Fibroblast of the aortic adventitia (primary cell): ENCODE data around the gene C5orf15. TPM values are rescaled to one million over a fixed set of nuclear protein-coding genes. Genes with fewer than 3 reads are reported as not detected.

Experiments
- DNase-seq: peaks from one replicate; pipeline ENCODE4 v3.0.0-alpha.2; 2010; ENCODE audit warnings: low read depth
- H3K4me3 ChIP-seq: 2 replicates; pipeline ENCODE4 v1.5.1; 2011; ENCODE audit warnings: low read depth, mild to moderate bottlenecking, control low read depth, low read length, moderate library complexity
- total RNA-seq: library from RNA; depleted of rRNA; stranded (reverse); fragments of >200 nt; gene quantifications from 2 replicates; pipeline ENCODE4 v1.2.3, GENCODE V29; 2012; ENCODE audit warnings: low replicate concordance
- TF ChIP-seq, protein P1 (sequence below): IDR thresholded peaks from 2 replicates; pipeline ENCODE4 v1.5.1; 2011; ENCODE audit warnings: mild to moderate bottlenecking, low read length, control low read depth, inconsistent platforms; ENCODE audit not compliant: insufficient read depth

Gene C5orf15
- total RNA-seq, 1 donor = 66.6 TPM

DNA sequence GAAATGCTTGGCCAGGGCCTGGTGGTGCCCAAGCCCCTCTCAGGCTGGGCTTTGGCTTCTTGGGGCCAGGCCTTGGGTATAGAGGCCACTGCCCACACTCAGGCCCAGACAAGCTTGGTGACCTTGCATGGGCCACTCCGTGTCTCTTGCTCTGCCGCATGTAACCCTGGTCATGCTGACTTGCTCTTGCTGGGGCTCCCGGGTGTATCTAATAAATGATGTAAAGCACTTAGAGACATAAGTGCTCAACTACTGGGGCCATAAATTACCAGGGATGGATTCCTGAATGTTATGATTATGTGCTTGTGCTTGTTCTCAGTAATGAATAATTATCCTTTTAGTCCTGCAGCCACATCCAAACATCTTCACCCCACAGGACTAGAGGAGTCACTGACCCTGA, 54.0 kb downstream of the C5orf15 start:
- TF ChIP-seq, protein P1, sequence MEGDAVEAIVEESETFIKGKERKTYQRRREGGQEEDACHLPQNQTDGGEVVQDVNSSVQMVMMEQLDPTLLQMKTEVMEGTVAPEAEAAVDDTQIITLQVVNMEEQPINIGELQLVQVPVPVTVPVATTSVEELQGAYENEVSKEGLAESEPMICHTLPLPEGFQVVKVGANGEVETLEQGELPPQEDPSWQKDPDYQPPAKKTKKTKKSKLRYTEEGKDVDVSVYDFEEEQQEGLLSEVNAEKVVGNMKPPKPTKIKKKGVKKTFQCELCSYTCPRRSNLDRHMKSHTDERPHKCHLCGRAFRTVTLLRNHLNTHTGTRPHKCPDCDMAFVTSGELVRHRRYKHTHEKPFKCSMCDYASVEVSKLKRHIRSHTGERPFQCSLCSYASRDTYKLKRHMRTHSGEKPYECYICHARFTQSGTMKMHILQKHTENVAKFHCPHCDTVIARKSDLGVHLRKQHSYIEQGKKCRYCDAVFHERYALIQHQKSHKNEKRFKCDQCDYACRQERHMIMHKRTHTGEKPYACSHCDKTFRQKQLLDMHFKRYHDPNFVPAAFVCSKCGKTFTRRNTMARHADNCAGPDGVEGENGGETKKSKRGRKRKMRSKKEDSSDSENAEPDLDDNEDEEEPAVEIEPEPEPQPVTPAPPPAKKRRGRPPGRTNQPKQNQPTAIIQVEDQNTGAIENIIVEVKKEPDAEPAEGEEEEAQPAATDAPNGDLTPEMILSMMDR = no peak
- no peak for DNase-seq
- no peak overlapping the region for H3K4me3 ChIP-seq

DNA sequence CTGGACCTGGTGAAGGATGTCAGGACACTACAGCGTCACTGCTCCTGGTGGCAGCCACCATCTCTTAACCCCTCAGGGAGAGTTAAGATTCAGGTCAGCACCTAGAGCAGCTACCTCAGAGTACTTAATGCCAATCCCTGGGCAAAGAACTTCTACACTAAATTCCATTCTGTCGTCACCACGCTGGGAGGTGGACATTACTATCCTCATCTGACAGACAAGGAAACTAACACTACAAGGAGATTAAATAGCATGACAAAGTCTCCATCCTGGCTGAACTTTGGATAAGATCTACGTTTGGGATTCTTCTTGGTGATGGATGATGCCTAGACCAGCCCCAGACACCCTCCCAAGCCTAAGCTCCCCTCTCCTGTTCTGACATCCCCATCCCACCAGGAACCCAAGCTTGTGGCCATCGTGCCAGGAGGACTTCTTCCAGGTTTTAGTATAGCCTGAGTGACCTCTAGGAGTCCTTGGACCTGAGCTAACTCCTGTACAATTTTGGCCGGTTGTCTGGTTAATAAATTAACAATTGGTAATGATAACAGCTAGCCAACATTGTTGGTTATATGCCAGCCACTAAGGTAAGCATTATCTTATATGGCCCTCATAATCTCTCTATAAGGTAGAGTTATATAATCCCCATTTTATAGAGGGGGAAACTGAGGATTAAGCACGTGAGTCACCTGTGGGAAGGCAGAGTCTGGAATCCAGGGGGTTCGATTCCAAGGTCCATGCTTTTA, 54.8 kb downstream of the C5orf15 start:
- TF ChIP-seq, protein P1 = no peak
- H3K4me3 ChIP-seq = no peak overlapping the region
- no peak for DNase-seq

DNA sequence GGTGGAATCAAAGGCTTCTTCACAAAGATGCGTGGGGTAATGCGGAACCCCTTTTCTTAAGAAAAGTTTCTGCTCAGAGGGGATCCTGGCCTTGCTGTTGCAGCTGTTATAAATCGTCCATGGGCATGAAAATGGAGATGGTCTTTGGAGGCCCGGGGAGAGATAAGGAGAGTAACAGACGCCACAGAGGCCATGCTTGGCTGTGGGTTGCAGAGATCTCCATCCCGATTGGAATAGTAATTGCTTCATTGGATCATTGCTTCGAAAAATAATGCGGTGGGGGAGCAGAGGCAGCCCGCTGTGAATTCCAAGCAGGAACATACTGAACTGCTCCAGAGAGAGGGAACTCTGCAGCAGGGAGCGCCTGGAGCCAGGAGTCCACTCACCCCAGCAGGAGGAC, 55.5 kb downstream of the C5orf15 start:
- TF ChIP-seq, protein P1 = no peak
- DNase-seq = no peak
- H3K4me3 ChIP-seq = no peak overlapping the region

DNA sequence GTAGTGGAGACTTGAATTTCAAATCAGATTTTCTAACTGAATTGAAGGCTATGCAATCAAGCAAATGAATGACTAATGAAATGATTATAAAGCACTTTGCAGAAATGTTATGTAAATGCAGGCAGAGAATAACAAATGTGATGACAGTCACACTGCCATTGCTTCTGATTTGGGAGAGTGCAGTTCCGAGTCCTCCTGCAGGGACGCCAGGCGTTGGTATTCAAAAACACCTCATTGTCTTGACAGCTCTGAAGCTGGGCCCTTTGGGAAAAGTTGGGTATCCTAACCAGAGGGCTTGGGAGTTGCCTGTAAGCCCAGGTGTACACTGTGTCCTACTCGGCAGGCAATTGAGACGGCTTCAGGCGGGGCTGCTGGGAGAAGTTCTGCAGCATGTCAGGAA, 57.9 kb downstream of the C5orf15 start:
- TF ChIP-seq, protein P1 = no peak
- no peak for DNase-seq
- H3K4me3 ChIP-seq = no peak overlapping the region

DNA sequence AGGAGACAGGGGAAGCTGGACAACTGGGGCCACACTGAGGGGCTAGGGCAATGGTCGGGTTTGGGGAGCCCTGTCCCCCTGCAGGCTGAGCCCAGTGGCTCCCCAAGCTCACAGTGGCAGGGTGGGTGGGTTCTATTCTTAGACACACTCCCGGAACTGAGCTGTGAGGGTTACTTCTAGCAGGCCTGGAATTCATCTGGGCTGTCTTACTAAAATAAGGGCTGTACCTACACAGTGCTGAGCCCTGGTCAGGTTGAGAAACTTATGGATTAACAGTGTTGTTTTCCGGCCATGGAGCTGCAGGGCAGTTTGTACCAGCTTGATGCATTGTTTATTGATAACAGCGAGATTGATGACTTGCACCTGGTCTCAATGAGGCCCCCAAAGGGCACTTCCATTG, 58.8 kb downstream of the C5orf15 start:
- H3K4me3 ChIP-seq = no peak overlapping the region
- TF ChIP-seq, protein P1 = no peak

DNA sequence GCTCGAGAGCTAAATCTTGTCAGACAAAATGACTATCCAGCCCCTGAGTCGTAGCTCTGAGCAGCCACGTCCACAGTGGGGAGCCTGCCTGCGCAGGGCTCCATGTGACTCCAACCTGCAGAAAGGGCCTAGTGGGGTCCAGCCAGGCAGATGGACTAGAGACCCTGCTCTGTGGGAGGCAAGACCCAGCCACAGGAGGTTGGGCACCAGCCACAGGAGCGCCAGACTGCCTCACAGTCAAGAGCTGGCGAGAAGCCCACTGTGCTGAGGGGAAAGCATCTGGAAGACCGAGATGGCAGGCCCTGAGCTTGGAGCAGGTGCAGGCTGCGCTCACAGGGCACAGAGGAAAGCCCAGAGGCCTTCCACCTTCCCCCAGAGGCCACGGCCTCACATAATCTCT, 61.4 kb downstream of the C5orf15 start:
- DNase-seq = no peak
- TF ChIP-seq, protein P1 = no peak
- no peak overlapping the region for H3K4me3 ChIP-seq

More for the DNA sequence above, 58.8 kb downstream of the C5orf15 start:
- DNase-seq = no peak

DNA sequence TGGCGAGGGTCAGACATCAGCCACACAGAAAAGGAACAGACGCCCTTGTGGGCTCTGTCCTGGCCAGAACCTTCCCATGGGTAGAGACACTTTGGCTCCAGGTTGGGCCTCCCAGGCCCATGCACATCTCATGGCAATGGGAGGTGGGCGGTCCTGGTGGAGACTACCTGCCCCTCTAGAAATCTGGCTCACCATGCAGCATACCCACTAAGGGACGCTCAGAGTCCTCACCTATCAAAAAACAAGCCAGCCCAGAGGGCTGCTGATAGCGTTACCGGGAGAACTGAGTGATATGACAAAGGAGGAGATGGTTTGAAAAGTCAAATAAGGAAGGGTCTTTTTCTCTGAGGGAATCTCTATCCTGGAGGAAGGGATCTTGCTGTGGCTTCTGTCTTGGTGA, 62.1 kb downstream of the C5orf15 start:
- no peak for DNase-seq
- TF ChIP-seq, protein P1 = no peak
- no peak overlapping the region for H3K4me3 ChIP-seq
